H1 (cell line): ENCODE results near the gene MRPL27. TPM values are rescaled to one million over a fixed set of nuclear protein-coding genes. Genes with fewer than 3 reads are reported as not detected.

Source experiments
- CTCF ChIA-PET: fragments of 300-600 bp; sonication (Branson Sonifier 250); formaldehyde crosslinking; loops from one replicate; lab custom pipeline; 2021; ENCODE audit not compliant: partially characterized antibody; lab: Charles Lee
- POLR2A ChIA-PET: fragments of 300-600 bp; sonication (Branson Sonifier 250); formaldehyde crosslinking; loops from one replicate; lab custom pipeline; 2021; ENCODE audit warnings: inconsistent platforms; ENCODE audit not compliant: partially characterized antibody; lab: Charles Lee
- DNase-seq, 2 experiments: peaks; one replicate each; pipeline versions ENCODE4 v3.0.0 to v3.0.0-alpha.2; 2010 to 2022; ENCODE audit warnings: low spot score in 2 of 2, low read depth in 1 of 2, mixed read lengths in 1 of 2
- FAIRE-seq: peaks from 2 replicates; lab custom pipeline; 2011; peaks lifted over from hg19 to GRCh38; lab: Jason Lieb, UNC
- H2AFZ ChIP-seq: 2 replicates; pipeline ENCODE4 v1.8.1; 2012; ENCODE audit warnings: low read length, inconsistent platforms
- H2AK5ac ChIP-seq: 2 replicates; pipeline ENCODE4 v1.6.1; 2013; ENCODE audit warnings: low read depth, low read length
- H2BK120ac ChIP-seq: replicated peaks from 2 replicates; pipeline ENCODE3; 2013; ENCODE audit warnings: low read depth, low read length, inconsistent platforms
- H2BK12ac ChIP-seq: 2 replicates; pipeline ENCODE4 v1.6.1; 2013; ENCODE audit warnings: low read depth, low read length
- H2BK15ac ChIP-seq: 2 replicates; pipeline ENCODE4 v1.6.1; 2013; ENCODE audit warnings: low read length
- H2BK20ac ChIP-seq: 2 replicates; pipeline ENCODE4 v1.6.1; 2013; ENCODE audit warnings: low read length
- H2BK5ac ChIP-seq: 2 replicates; pipeline ENCODE4 v1.6.1; 2013; ENCODE audit warnings: low read depth, low read length
- H3K14ac ChIP-seq: 2 replicates; pipeline ENCODE4 v1.6.1; 2013; ENCODE audit warnings: inconsistent platforms; ENCODE audit not compliant: insufficient read length
- H3K18ac ChIP-seq: 2 replicates; pipeline ENCODE4 v1.6.1; 2013; ENCODE audit warnings: low read length; ENCODE audit errors: extremely low read depth
- H3K23ac ChIP-seq: 2 replicates; pipeline ENCODE4 v1.6.1; 2013; ENCODE audit warnings: inconsistent platforms; ENCODE audit not compliant: insufficient read length
- H3K23me2 ChIP-seq: 2 replicates; pipeline ENCODE4 v1.6.1; 2013; ENCODE audit warnings: low read depth, low read length
- H3K27ac ChIP-seq: 2 replicates; pipeline ENCODE4 v1.6.1; 2011; ENCODE audit warnings: low read depth, low read length, inconsistent platforms
- H3K27me3 ChIP-seq, 4 experiments: replicated peaks in 1 of 4; 1 replicate in 1 of 4; 2 replicates in 3 of 4; pipeline versions ENCODE4 v1.6.1 to v1.8.1; 2011 to 2013; ENCODE audit warnings: low read length in 3 of 4, mild to moderate bottlenecking in 3 of 4, inconsistent platforms in 2 of 4, mixed read lengths in 2 of 4, moderate library complexity in 1 of 4; ENCODE audit not compliant: control insufficient read depth in 3 of 4, insufficient read depth in 3 of 4; ENCODE audit errors: extremely low read depth in 1 of 4
- H3K36me3 ChIP-seq, 4 experiments: 2 replicates each; pipeline versions ENCODE4 v1.6.1 to v1.8.1; 2011 to 2013; ENCODE audit warnings: mild to moderate bottlenecking in 4 of 4, low read length in 3 of 4, moderate library complexity in 2 of 4, control low read depth in 1 of 4, inconsistent platforms in 1 of 4; ENCODE audit not compliant: insufficient read depth in 4 of 4, control insufficient read depth in 2 of 4
- H3K4ac ChIP-seq: replicated peaks from 2 replicates; pipeline ENCODE3; 2013; ENCODE audit warnings: low read length, low read depth, mixed read lengths, inconsistent platforms; ENCODE audit not compliant: insufficient read length
- H3K4me1 ChIP-seq, 4 experiments: replicated peaks in 1 of 4; 1 replicate in 1 of 4; 2 replicates in 3 of 4; pipeline versions ENCODE4 v1.6.1 to v1.8.1; 2011 to 2013; ENCODE audit warnings: low read length in 3 of 4, inconsistent platforms in 2 of 4, mixed read lengths in 1 of 4; ENCODE audit not compliant: insufficient read depth in 4 of 4, control insufficient read depth in 3 of 4
- H3K4me2 ChIP-seq, 2 experiments: 2 replicates each; pipeline versions ENCODE4 v1.6.1 to v1.8.1; 2011 to 2013; ENCODE audit warnings: low read depth in 2 of 2, low read length in 2 of 2, control low read depth in 1 of 2, inconsistent platforms in 1 of 2, mild to moderate bottlenecking in 1 of 2; ENCODE audit not compliant: insufficient read depth in 1 of 2
- H3K4me3 ChIP-seq, 4 experiments: fragments of 200-600, 300-600 bp in 1 of 4; sonication (generic), shearing (Covaris generic), sonication (Bioruptor Twin) in 1 of 4; 2 replicates each; pipeline versions ENCODE4 v1.5.1 to v1.8.1; 2011 to 2016; ENCODE audit warnings: low read length in 4 of 4, low read depth in 3 of 4, control low read depth in 2 of 4, inconsistent platforms in 2 of 4, mild to moderate bottlenecking in 2 of 4, mixed read lengths in 1 of 4, moderate library complexity in 1 of 4; ENCODE audit not compliant: insufficient read depth in 2 of 4; ENCODE audit errors: extremely low read depth in 1 of 4
- H3K56ac ChIP-seq: replicated peaks from 2 replicates; pipeline ENCODE3; 2013; ENCODE audit warnings: low read depth, mild to moderate bottlenecking, mixed read lengths, low read length, inconsistent platforms; ENCODE audit not compliant: insufficient read length
- H3K79me1 ChIP-seq: 2 replicates; pipeline ENCODE4 v1.6.1; 2013; ENCODE audit warnings: low read depth, low read length, control low read depth
- H3K79me2 ChIP-seq, 2 experiments: 2 replicates each; pipeline versions ENCODE4 v1.6.1 to v1.8.1; 2012 to 2013; ENCODE audit warnings: low read length in 2 of 2, mild to moderate bottlenecking in 2 of 2, inconsistent platforms in 1 of 2; ENCODE audit not compliant: insufficient read depth in 2 of 2, control insufficient read depth in 1 of 2
- H3K9ac ChIP-seq, 4 experiments: replicated peaks in 1 of 4; 1 replicate in 1 of 4; 2 replicates in 3 of 4; pipeline versions ENCODE4 v1.6.1 to v1.8.1; 2011 to 2013; ENCODE audit warnings: low read depth in 3 of 4, low read length in 3 of 4, control low read depth in 2 of 4, mild to moderate bottlenecking in 2 of 4, moderate library complexity in 2 of 4, inconsistent platforms in 1 of 4; ENCODE audit errors: extremely low read depth in 1 of 4
- H3K9me3 ChIP-seq, 2 experiments: 2 replicates each; pipeline versions ENCODE4 v1.6.1 to v1.8.1; 2012 to 2013; ENCODE audit warnings: mild to moderate bottlenecking in 2 of 2, moderate library complexity in 2 of 2, control low read depth in 1 of 2, inconsistent platforms in 1 of 2, low read depth in 1 of 2, low read length in 1 of 2, mixed read lengths in 1 of 2; ENCODE audit not compliant: insufficient read depth in 2 of 2
- H4K20me1 ChIP-seq, 2 experiments: replicated peaks in 1 of 2; 2 replicates each; pipeline versions ENCODE3 to v1.8.1; 2011 to 2013; ENCODE audit warnings: inconsistent platforms in 2 of 2, low read length in 2 of 2, mild to moderate bottlenecking in 1 of 2; ENCODE audit not compliant: insufficient read depth in 2 of 2, control insufficient read depth in 1 of 2
- H4K5ac ChIP-seq: 2 replicates; pipeline ENCODE4 v1.6.1; 2013; ENCODE audit warnings: low read length, low read depth, mixed read lengths, inconsistent platforms; ENCODE audit not compliant: insufficient read length
- H4K8ac ChIP-seq: 2 replicates; pipeline ENCODE4 v1.8.0; 2013; ENCODE audit warnings: mild to moderate bottlenecking, moderate library complexity, low read length, inconsistent platforms; ENCODE audit not compliant: insufficient read depth; ENCODE audit errors: extremely low read depth
- H4K91ac ChIP-seq: replicated peaks from 2 replicates; pipeline ENCODE3; 2013; ENCODE audit warnings: low read length, mixed read lengths, inconsistent platforms; ENCODE audit not compliant: insufficient read length
- CHD2 ChIP-seq: IDR thresholded peaks from 2 replicates; pipeline ENCODE4 v1.6.1; 2012; ENCODE audit warnings: low read length, improper control_type of control experiment
- CTCF ChIP-seq, 3 experiments: IDR thresholded peaks; 1 replicate in 2 of 3; 2 replicates in 1 of 3; pipeline versions ENCODE4 v1.5.1 to v1.6.1; 2011; ENCODE audit warnings: low read length in 3 of 3, mild to moderate bottlenecking in 3 of 3, inconsistent platforms in 2 of 3, low read depth in 1 of 3, moderate library complexity in 1 of 3; ENCODE audit not compliant: insufficient read depth in 1 of 3; ENCODE audit errors: control extremely low read depth in 1 of 3
- EP300 ChIP-seq, 2 experiments: IDR thresholded peaks; 1 replicate in 1 of 2; 2 replicates in 1 of 2; pipeline ENCODE4 v1.6.1; 2011 to 2012; ENCODE audit warnings: low read depth in 2 of 2, low read length in 2 of 2, mild to moderate bottlenecking in 2 of 2, borderline replicate concordance in 1 of 2, inconsistent platforms in 1 of 2, moderate library complexity in 1 of 2
- MAFK ChIP-seq: IDR thresholded peaks from 2 replicates; pipeline ENCODE4 v1.6.1; 2012; ENCODE audit warnings: low read depth, mild to moderate bottlenecking, improper control_type of control experiment, low read length
- MAX ChIP-seq: IDR thresholded peaks from 2 replicates; pipeline ENCODE4 v1.6.1; 2012; ENCODE audit warnings: inconsistent platforms
- RFX5 ChIP-seq: IDR thresholded peaks from 2 replicates; pipeline ENCODE4 v1.6.1; 2011; ENCODE audit warnings: low read depth, low read length, improper control_type of control experiment, borderline replicate concordance
- SP1 ChIP-seq: IDR thresholded peaks from 2 replicates; pipeline ENCODE4 v1.6.1; 2011; ENCODE audit warnings: low read depth, low read length
- SP2 ChIP-seq: IDR thresholded peaks from 2 replicates; pipeline ENCODE4 v1.6.1; 2012; ENCODE audit warnings: mild to moderate bottlenecking, low read length, inconsistent platforms
- TAF7 ChIP-seq: optimal IDR thresholded peaks from 2 replicates; pipeline ENCODE3; 2011; ENCODE audit warnings: low read depth, mild to moderate bottlenecking, inconsistent platforms, low read length, moderate library complexity, borderline replicate concordance
- TCF12 ChIP-seq: IDR thresholded peaks from 2 replicates; pipeline ENCODE4 v1.6.1; 2011; ENCODE audit warnings: low read depth, mild to moderate bottlenecking, low read length
- YY1 ChIP-seq: IDR thresholded peaks from 2 replicates; pipeline ENCODE4 v1.6.1; 2011; ENCODE audit warnings: low read depth, mild to moderate bottlenecking, low read length
- WGBS, 2 experiments: shearing (Covaris generic) in 1 of 2; methylation state at CpG; one replicate each; pipeline versions ENCODE4 v1.1.6 to v1.1.7; 2013 to 2015; ENCODE audit warnings: low lambda C conversion rate in 2 of 2, mixed read lengths in 2 of 2, inconsistent platforms in 1 of 2, low coverage in 1 of 2, missing lambda C conversion rate in 1 of 2; ENCODE audit not compliant: insufficient replicate concordance in 2 of 2, insufficient coverage in 1 of 2, insufficient read length in 1 of 2; ENCODE audit errors: extremely low coverage in 1 of 2, missing lambda C conversion rate in 1 of 2; 5-methylcytosine and 5-hydroxymethylcytosine counted together
- polyA plus RNA-seq, 7 experiments: library from polyadenylated mRNA; depleted of rRNA in 3 of 7; stranded (reverse) in 5 of 7; unstranded in 2 of 7; fragments of >200 nt in 5 of 7; fragments of 200-250 nt in 2 of 7; gene quantifications; 1 replicate in 5 of 7; 2 replicates in 1 of 7; 4 replicates in 1 of 7; pipeline versions ENCODE4 v1.2.1 to v1.2.3, GENCODE V29; 2011 to 2013; ENCODE audit warnings: missing spikeins in 2 of 7, mixed read lengths in 2 of 7
- total RNA-seq: library from RNA; stranded (reverse); fragmentation: NEBNext Ultra II Directional; extraction: Animal tissue kit (Norgen Biotek cat#: 25700); gene quantifications from 2 replicates; pipeline ENCODE4 v1.2.1, GENCODE V29; 2021

The MRPL27 gene
- total and polyA plus RNA-seq, 2 of the 8 experiments (the other 6 are each of a cell fraction or from before 2014, with no cell fraction given) = 75.6 to 135 TPM

DNA sequence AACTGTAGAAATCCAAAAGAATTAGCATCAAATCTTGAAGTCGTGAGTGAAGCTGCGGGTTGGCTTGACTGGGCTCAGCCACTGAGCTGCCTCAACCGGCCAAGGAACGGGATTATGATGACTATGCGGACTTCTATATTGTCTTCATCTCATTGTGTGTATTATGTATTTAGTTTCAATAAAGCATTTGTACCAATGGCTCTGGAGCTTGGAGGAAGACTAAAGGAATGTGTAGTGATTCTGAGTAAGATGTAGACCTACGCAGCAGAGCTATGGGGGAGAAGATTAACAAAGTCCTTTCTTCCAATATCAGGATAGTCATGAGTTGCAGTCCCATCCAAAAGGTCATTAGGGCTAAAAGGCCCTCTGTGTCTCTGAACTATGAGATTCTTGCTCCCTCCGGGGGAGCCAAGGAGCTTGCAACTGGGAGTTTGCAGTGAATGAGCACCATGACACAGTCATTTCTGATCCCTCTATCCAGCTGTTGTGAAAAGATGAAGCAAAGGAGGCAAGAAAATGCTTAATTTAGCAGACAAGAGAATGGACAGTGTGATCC, 8.4 kb upstream of the MRPL27 start:
- Histone ChIP-seq H2AK5ac (no peak overlapping the region), H3K9me3 (no peaks in the 10 kb centered on the region), H3K36me3 (peaks cover 23 to 72% (median 49%) of the 10 kb centered on the region in 4 experiments; a peak in 7 of 8 replicates), H2BK15ac (no peak overlapping the region), H3K18ac (no peak overlapping the region), H3K4me2 (no peak overlapping the region), H3K27ac (no peak overlapping the region), H4K5ac (no peak overlapping the region), H2BK120ac (no peak overlapping the region), H3K4me1 (no peaks in the 10 kb centered on the region), H3K23ac (no peak overlapping the region), H3K79me1 (no peaks in the 10 kb centered on the region), H4K91ac (no peak overlapping the region), H2BK5ac (no peak overlapping the region), H2BK12ac (no peak overlapping the region), H2AFZ (no peak overlapping the region), H3K4ac (no peak overlapping the region), H3K4me3 (no peak overlapping the region), H4K20me1 (no peaks in the 10 kb centered on the region), H3K9ac (no peak overlapping the region), H3K79me2 (no peaks in the 10 kb centered on the region), H3K23me2 (no peaks in the 10 kb centered on the region), H3K14ac (no peak overlapping the region), H2BK20ac (no peak overlapping the region), H3K27me3 (no peaks in the 10 kb centered on the region), H4K8ac (no peak overlapping the region), H3K56ac (no peak overlapping the region)
- DNase-seq (no peak), FAIRE-seq (no peak)
- ChIA-PET POLR2A (interaction anchor here (1.0 to 27.4 kb wide), 8 partner anchors 9 to 208 kb away, joined by 3 to 313 read pairs (median 4); partner anchors contain the start of genes EME1, LRRC59, MRPL27 and XYLT2), CTCF (interaction anchor here (1.1 to 7.0 kb wide), 8 partner anchors 10 to 181 kb away, joined by 3 to 51 read pairs (median 5); partner anchors contain the start of gene LRRC59)
- 91% methylated on average over 7 of the region's 7 CpGs; no CpG with 5 or more reads in 1 of the 2 experiments for WGBS, 2 experiments
- TF ChIP-seq TCF12 (no peak), MAX (no peak), YY1 (no peak), TAF7 (no peak), CHD2 (no peak), EP300 (IDR thresholded peaks at IDR 0.05; ENCODE audit: borderline replicate concordance in 1 of 2, low read depth in 2 of 2, low read length in 2 of 2) (no peak), SP2 (no peak), MAFK (no peak), RFX5 (no peak), CTCF (IDR thresholded peaks at IDR 0.05; ENCODE audit: control extremely low read depth in 1 of 3, insufficient read depth in 1 of 3, low read depth in 1 of 3, low read length in 3 of 3) (no peak), SP1 (no peak)
